DMS79 treated with DMSO at 0.1 percent for 48 hours (cell line): ENCODE results near the gene NCBP1.

ENCODE experiments used
- DNase-seq: peaks from one replicate; lab custom pipeline; 2025; lab: John Stamatoyannopoulos, UW

The NCBP1 gene

GRCh38 chr9:97711223-97711626 lies 77.6 kb downstream of the NCBP1 start:
- no peak for DNase-seq

- DNase-seq: no peak
Measured at GRCh38 chr9:97714435-97714834, 80.8 kb downstream of the NCBP1 start.

- no peak for DNase-seq
Measured at GRCh38 chr9:97717866-97718265, 84.2 kb downstream of the NCBP1 start.

GRCh38 chr9:97721396-97721795 lies 87.8 kb downstream of the NCBP1 start:
- DNase-seq: no peak

GRCh38 chr9:97722331-97722730 lies 88.7 kb downstream of the NCBP1 start:
- no peak for DNase-seq
